ENCODE results near the gene ATP8A2.
"Not testable (repeated sequence)": the region's sequence is repeated elsewhere in the genome, so short reads cannot be mapped to it uniquely, and the experiment has no call there.

GRCh38 chr13:26072335-26072734, 700.6 kb downstream of the ATP8A2 start:
- TF ChIP-seq POLR2A, POLR2AphosphoS5 (IDR thresholded peaks at IDR 0.05): not testable (repeated sequence)

Measured in transverse colon (tissue), 3 donors.